Measurements from ENCODE around the gene KCNT2. TPM values are rescaled to one million over a fixed set of nuclear protein-coding genes. Genes with fewer than 3 reads are reported as not detected.

The KCNT2 gene
- polyA plus RNA-seq, 1 experiment, result 2.0 TPM

- no peaks in the 10 kb centered on the region for H3K27me3 ChIP-seq (ENCODE audit: control insufficient read depth, insufficient read depth, low read length)
- no peak overlapping the region for H3K4me3 ChIP-seq (ENCODE audit: low read depth, low read length)
- H3K9me3 ChIP-seq (ENCODE audit: control insufficient read depth, insufficient read depth, low read length), result no peaks in the 10 kb centered on the region
- ChIA-PET CTCF (no interaction called here), POLR2A (no interaction called here)
- no peak for DNase-seq (ENCODE audit: low read depth, low spot score)
- TF ChIP-seq CTCF (IDR thresholded peaks at IDR 0.05; ENCODE audit: low read depth, low read length), result no peak
- no peak overlapping the region for H3K27ac ChIP-seq (ENCODE audit: low read depth, low read length)
These were observed 402.4 kb downstream of the KCNT2 start for GRCh38 chr1:196205882-196206281.

- ChIA-PET CTCF (no interaction called here), POLR2A (no interaction called here)
- no peak overlapping the region for H3K27ac ChIP-seq (ENCODE audit: low read depth, low read length)
- no peak overlapping the region for H3K4me3 ChIP-seq (ENCODE audit: low read depth, low read length)
- no peaks in the 10 kb centered on the region for H3K27me3 ChIP-seq (ENCODE audit: control insufficient read depth, insufficient read depth, low read length)
- DNase-seq (ENCODE audit: low read depth, low spot score), result no peak
- no peak for TF ChIP-seq CTCF (IDR thresholded peaks at IDR 0.05; ENCODE audit: low read depth, low read length)
- H3K9me3 ChIP-seq (ENCODE audit: control insufficient read depth, insufficient read depth, low read length), result no peaks in the 10 kb centered on the region
These were observed 411.8 kb downstream of the KCNT2 start for GRCh38 chr1:196196486-196196885.

GRCh38 chr1:196193896-196194559, 414.2 kb downstream of the KCNT2 start:
- no peaks in the 10 kb centered on the region for H3K9me3 ChIP-seq (ENCODE audit: control insufficient read depth, insufficient read depth, low read length)
- H3K4me3 ChIP-seq (ENCODE audit: low read depth, low read length), result no peak overlapping the region
- ChIA-PET POLR2A (no interaction called here), CTCF (no interaction called here)
- H3K27ac ChIP-seq (ENCODE audit: low read depth, low read length), result no peak overlapping the region
- H3K27me3 ChIP-seq (ENCODE audit: control insufficient read depth, insufficient read depth, low read length), result no peaks in the 10 kb centered on the region
- no peak for DNase-seq (ENCODE audit: low read depth, low spot score)
- no peak for TF ChIP-seq CTCF (IDR thresholded peaks at IDR 0.05; ENCODE audit: low read depth, low read length)

GRCh38 chr1:196183941-196184340, 424.3 kb downstream of the KCNT2 start:
- POLR2A ChIA-PET, result no interaction called here
- Histone ChIP-seq H3K27me3 (ENCODE audit: control insufficient read depth, insufficient read depth, low read length) (no peaks in the 10 kb centered on the region), H3K9me3 (ENCODE audit: control insufficient read depth, insufficient read depth, low read length) (no peaks in the 10 kb centered on the region), H3K27ac (ENCODE audit: low read depth, low read length) (no peak overlapping the region), H3K4me3 (ENCODE audit: low read depth, low read length) (no peak overlapping the region)
- CTCF ChIA-PET, result interaction anchor here (0.9 kb wide), 1 partner anchor 36 kb away, joined by 3 read pairs; no protein-coding TSS in a partner anchor
- no peak for TF ChIP-seq CTCF (IDR thresholded peaks at IDR 0.05; ENCODE audit: low read depth, low read length)
- DNase-seq (ENCODE audit: low read depth, low spot score), result no peak

- H3K9me3 ChIP-seq (ENCODE audit: control insufficient read depth, insufficient read depth, low read length), result no peaks in the 10 kb centered on the region
- H3K27me3 ChIP-seq (ENCODE audit: control insufficient read depth, insufficient read depth, low read length), result no peaks in the 10 kb centered on the region
- no peak for TF ChIP-seq CTCF (IDR thresholded peaks at IDR 0.05; ENCODE audit: low read depth, low read length)
- ChIA-PET CTCF (interaction anchor here (2.0 kb wide), 1 partner anchor 32 kb away, joined by 7 read pairs; no protein-coding TSS in a partner anchor), POLR2A (no interaction called here)
- H3K27ac ChIP-seq (ENCODE audit: low read depth, low read length), result no peak overlapping the region
- DNase-seq (ENCODE audit: low read depth, low spot score), result no peak
- no peak overlapping the region for H3K4me3 ChIP-seq (ENCODE audit: low read depth, low read length)
These were observed 426.7 kb downstream of the KCNT2 start for GRCh38 chr1:196181594-196181878.
